MV-4-11 (cell line): ENCODE measurements around the gene PITRM1.
"Not testable (repeated sequence)": the region's sequence is repeated elsewhere in the genome, so short reads cannot be mapped to it uniquely, and the experiment has no call there.

Source experiments
- DNase-seq: peaks from one replicate; lab custom pipeline; 2025; lab: John Stamatoyannopoulos, UW

Gene PITRM1

GRCh38 chr10:3198900-3199299 lies 26.3 kb upstream of the PITRM1 start:
- DNase-seq: no peak

GRCh38 chr10:3197348-3198003 lies 24.9 kb upstream of the PITRM1 start:
- DNase-seq: peak; percentile 81

GRCh38 chr10:3196958-3197347 lies 24.4 kb upstream of the PITRM1 start:
- no peak for DNase-seq

GRCh38 chr10:3196482-3196881 lies 23.9 kb upstream of the PITRM1 start:
- DNase-seq: no peak

- no peak for DNase-seq
Observed at GRCh38 chr10:3195726-3196125, 23.1 kb upstream of the PITRM1 start.

- DNase-seq: no peak
Observed at GRCh38 chr10:3195286-3195685, 22.7 kb upstream of the PITRM1 start.

- no peak for DNase-seq
Observed at GRCh38 chr10:3194871-3195270, 22.3 kb upstream of the PITRM1 start.

GRCh38 chr10:3193751-3194150 lies 21.2 kb upstream of the PITRM1 start:
- DNase-seq: no peak

GRCh38 chr10:3192856-3193635 lies 20.5 kb upstream of the PITRM1 start:
- peak; percentile 47 for DNase-seq

- no peak for DNase-seq
Observed at GRCh38 chr10:3190817-3191216, 18.2 kb upstream of the PITRM1 start.

GRCh38 chr10:3187229-3187628 lies 14.6 kb upstream of the PITRM1 start:
- DNase-seq: not testable (repeated sequence)

- no peak for DNase-seq
Observed at GRCh38 chr10:3186368-3186767, 13.8 kb upstream of the PITRM1 start.

GRCh38 chr10:3185386-3185785 lies 12.8 kb upstream of the PITRM1 start:
- no peak for DNase-seq

GRCh38 chr10:3180355-3181025 lies 7.9 kb upstream of the PITRM1 start:
- DNase-seq: no peak

GRCh38 chr10:3179174-3179573 lies 6.6 kb upstream of the PITRM1 start:
- no peak for DNase-seq

GRCh38 chr10:3178042-3178441 lies 5.5 kb upstream of the PITRM1 start:
- no peak for DNase-seq

- no peak for DNase-seq
Observed at GRCh38 chr10:3173171-3173878, 743 bp upstream of the PITRM1 start.

- no peak for DNase-seq
Observed at GRCh38 chr10:3172081-3172445, 519 bp downstream of the PITRM1 start.

- DNase-seq: not testable (repeated sequence)
Observed at GRCh38 chr10:3171488-3171887, 1.1 kb downstream of the PITRM1 start.

- no peak for DNase-seq
Observed at GRCh38 chr10:3169673-3170072, 2.9 kb downstream of the PITRM1 start.

GRCh38 chr10:3169271-3169670 lies 3.3 kb downstream of the PITRM1 start:
- no peak for DNase-seq

GRCh38 chr10:3167611-3168330 lies 4.8 kb downstream of the PITRM1 start:
- no peak for DNase-seq
